WI38 (cell line): ENCODE data around the gene SLC5A8.
"Not testable (repeated sequence)": the region's sequence is repeated elsewhere in the genome, so short reads cannot be mapped to it uniquely, and the experiment has no call there.

ENCODE experiments used
- H3K4me3 ChIP-seq: 2 replicates; pipeline ENCODE4 v1.5.1; 2011; ENCODE audit warnings: low read depth, mild to moderate bottlenecking, control low read depth, low read length
- CTCF ChIP-seq: IDR thresholded peaks from 2 replicates; pipeline ENCODE4 v1.5.1; 2012; ENCODE audit warnings: low read depth, mild to moderate bottlenecking, control low read depth, low read length

SLC5A8 gene

DNA sequence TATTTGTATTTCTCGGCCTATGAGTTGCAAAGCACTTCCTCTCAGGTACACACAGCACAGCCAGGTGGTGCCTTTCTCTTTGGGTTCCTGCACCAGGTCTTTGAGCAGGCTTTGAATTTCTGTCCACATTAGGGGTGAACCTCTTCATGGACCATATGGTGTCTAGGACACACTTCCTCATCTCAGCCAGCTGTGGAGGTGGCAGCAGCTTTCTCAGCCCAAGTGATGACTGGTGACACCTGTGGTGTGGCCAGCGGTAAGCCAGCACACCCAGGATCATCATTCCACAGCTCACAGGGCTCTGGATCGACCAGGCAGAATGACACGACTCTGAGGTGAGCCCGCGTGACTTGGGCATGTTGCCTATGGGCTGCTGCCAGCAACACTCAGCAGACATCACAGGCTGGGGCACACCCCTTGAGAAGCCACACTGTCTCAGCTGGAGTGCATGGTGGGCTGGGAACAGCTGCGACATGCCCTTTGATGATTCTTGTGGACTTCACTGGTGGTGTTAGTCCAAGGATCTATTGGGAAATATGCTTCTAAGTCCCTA is 36.8 kb downstream of the SLC5A8 start:
- no peak for TF ChIP-seq CTCF
- H3K4me3 ChIP-seq = no peak overlapping the region

- peak; percentile 41 for TF ChIP-seq CTCF
- H3K4me3 ChIP-seq = no peak overlapping the region
These were observed 37.7 kb downstream of the SLC5A8 start for GRCh38 chr12:101172316-101172715.

GRCh38 chr12:101168001-101168400 is 42.0 kb downstream of the SLC5A8 start:
- H3K4me3 ChIP-seq = no peak overlapping the region
- TF ChIP-seq CTCF = no peak

- no peak for TF ChIP-seq CTCF
These were observed 43.2 kb downstream of the SLC5A8 start for GRCh38 chr12:101166866-101167265.

GRCh38 chr12:101165319-101165718 is 44.7 kb downstream of the SLC5A8 start:
- no peak for TF ChIP-seq CTCF
- H3K4me3 ChIP-seq = no peak overlapping the region

More at GRCh38 chr12:101166866-101167265, 43.2 kb downstream of the SLC5A8 start:
- H3K4me3 ChIP-seq = no peak overlapping the region

DNA sequence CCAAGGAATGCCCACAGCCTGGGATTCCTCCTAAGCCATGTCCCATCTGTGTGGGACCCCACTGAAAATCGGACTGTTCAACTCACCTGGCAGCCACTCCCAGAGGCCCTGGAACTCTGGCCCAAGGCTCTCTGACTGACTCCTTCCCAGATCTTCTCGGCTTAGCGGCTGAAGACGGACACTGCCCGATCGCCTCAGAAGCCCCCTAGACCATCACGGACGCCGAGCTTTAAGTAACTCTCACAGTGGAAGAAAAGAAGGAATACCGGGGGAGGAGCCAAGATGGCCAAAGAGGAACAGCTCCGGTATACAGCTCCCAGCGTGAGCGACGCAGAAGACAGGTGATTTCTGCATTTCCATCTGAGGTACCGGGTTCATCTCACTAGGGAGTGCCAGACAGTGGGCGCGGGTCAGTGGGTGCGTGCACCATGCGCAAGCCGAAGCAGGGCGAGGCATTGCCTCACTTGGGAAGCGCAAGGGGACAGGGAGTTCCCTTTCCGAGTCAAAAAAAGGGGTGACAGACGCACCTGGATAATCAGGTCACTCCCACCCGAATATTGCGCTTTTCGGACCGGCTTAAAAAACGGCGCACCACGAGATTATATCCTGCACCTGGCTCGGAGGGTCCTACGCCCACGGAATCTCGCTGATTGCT is 64.1 kb downstream of the SLC5A8 start:
- H3K4me3 ChIP-seq = not testable (repeated sequence)

GRCh38 chr12:101127521-101128219 is 82.4 kb downstream of the SLC5A8 start:
- TF ChIP-seq CTCF = no peak
- peak overlapping the region; percentile 3; the same call in 1 of the 2 replicates for H3K4me3 ChIP-seq
